WI38 (cell line): ENCODE results near the gene HOXC9.
"Not testable (repeated sequence)": the region's sequence is repeated elsewhere in the genome, so short reads cannot be mapped to it uniquely, and the experiment has no call there.

ENCODE experiments used
- H3K4me3 ChIP-seq: 2 replicates; pipeline ENCODE4 v1.5.1; 2011; ENCODE audit warnings: low read depth, mild to moderate bottlenecking, control low read depth, low read length
- CTCF ChIP-seq: IDR thresholded peaks from 2 replicates; pipeline ENCODE4 v1.5.1; 2012; ENCODE audit warnings: low read depth, mild to moderate bottlenecking, control low read depth, low read length

Gene HOXC9

DNA sequence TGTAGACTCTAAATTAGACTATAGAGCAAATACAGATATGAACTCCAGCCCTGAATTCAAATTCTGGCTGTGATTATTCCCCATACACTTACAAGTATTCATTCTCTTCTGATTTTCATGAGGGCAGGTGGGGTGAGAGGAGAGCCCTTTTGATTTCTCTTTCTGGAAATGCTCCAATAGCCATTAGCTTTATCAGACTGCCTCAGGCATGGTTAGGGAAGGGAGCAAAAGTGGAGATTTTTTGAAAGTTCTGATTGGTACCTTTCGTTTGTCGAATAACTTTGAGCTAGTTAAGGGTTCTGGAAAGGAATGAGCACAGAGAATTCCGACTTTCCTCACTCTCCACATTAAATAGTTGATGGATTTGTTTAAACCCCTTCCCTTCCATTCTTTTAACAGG is 40.7 kb downstream of the HOXC9 start:
- TF ChIP-seq CTCF, result no peak
- H3K4me3 ChIP-seq, result no peak overlapping the region

DNA sequence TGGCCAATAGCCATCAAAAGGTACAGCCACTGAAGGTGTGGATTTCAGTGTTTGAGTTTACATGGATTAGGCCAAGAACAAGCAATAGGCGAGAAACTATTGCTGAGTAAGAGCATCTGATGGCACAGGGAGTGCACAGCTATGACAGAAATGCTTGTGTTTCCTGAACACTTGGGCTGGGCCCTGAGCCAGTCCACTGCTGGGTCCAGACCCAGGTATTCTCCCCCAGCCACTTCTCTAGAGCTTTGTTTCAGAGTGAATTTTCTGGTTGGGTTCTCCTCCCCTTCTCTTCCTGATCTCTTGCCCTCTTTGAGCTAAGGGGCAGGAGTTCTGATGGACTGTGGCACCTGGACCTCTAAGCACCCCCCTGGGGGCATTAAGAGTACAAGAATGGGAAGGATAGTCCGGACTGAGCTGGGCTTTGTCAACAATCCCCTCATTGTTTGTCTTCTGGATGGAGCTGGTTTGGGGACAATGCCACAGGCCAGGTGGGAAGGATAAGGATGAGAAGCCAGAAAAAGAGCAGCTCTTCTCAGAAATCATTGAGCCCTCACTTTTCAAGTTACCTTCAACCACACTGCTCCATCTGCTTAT is 41.2 kb downstream of the HOXC9 start:
- TF ChIP-seq CTCF, result no peak
- no peak overlapping the region for H3K4me3 ChIP-seq

- H3K4me3 ChIP-seq, result not testable (repeated sequence)
These were observed 42.1 kb downstream of the HOXC9 start for GRCh38 chr12:54042033-54042432.

DNA sequence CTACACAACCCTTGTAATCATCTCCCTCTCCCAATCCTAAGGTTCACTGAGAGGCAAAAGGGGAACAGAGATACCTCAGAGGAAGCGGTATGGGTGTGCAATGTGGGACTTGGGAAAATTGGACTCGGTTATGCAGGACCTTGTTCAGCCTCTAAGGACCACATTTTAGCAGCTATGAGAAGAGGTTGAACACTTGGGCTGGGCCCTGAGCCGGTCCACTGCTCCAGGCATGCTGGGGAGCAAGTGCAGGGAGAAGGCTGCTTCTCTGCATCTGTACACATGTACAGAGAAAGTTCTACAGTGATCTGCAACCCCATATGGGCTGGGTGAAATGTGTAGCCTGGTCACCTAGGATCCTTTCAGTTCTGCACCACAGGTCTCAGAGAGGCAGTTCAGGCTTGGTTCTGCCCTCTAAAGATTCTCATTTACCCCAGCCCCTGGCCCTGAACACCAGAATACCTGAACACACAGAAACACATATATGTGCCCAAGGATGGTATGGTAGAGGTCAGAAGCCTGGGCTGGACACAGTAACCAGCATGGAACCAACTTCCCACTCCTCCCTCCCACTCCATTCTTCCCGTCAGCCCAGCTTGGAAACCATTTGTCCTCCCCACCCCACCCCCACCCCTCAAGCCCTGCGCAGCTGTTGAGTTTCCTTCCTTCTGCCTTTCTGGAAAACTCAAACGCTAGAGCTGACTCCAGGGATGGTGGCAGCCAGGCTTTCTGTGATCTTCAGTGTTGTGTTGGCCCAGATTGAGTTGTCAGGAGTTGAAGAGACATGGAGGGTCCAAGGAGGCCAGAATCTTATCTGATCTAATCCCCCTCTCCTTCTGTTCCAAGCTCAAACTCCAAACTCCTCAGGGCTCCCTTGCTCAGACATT is 43.3 kb downstream of the HOXC9 start:
- no peak overlapping the region for H3K4me3 ChIP-seq
- no peak for TF ChIP-seq CTCF

GRCh38 chr12:54044425-54045103 is 44.6 kb downstream of the HOXC9 start:
- no peak for TF ChIP-seq CTCF
- no peak overlapping the region for H3K4me3 ChIP-seq

DNA sequence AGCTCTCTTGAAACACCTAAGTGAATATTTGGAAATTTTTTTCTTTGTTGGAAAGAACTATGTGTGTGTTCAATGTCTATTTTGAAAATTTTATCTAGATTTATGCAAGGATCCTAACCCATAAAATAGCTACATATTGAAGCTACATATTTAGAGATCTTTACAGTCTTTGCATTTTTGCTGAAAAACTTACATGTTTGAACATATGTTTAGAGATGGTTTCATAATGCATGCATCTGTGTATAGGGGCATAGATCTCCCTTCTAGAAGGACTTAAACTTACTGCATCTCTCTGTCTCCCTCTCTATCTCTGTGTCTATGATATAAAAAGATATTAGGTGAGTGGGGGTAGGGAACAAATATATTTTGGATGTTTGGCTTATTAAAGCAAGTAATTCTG is 45.4 kb downstream of the HOXC9 start:
- no peak for TF ChIP-seq CTCF

GRCh38 chr12:54045868-54046521 is 46.0 kb downstream of the HOXC9 start:
- H3K4me3 ChIP-seq, result no peak overlapping the region
- no peak for TF ChIP-seq CTCF

More for the DNA sequence above, 45.4 kb downstream of the HOXC9 start:
- H3K4me3 ChIP-seq, result no peak overlapping the region
